Measurements from ENCODE around the gene NTM. TPM values are rescaled to one million over a fixed set of nuclear protein-coding genes. Genes with fewer than 3 reads are reported as not detected.

NTM gene
- total RNA-seq, 4 donors from 2014 or later, result 0.40 to 3.1 (median 2.1) TPM; not detected in 1

DNA sequence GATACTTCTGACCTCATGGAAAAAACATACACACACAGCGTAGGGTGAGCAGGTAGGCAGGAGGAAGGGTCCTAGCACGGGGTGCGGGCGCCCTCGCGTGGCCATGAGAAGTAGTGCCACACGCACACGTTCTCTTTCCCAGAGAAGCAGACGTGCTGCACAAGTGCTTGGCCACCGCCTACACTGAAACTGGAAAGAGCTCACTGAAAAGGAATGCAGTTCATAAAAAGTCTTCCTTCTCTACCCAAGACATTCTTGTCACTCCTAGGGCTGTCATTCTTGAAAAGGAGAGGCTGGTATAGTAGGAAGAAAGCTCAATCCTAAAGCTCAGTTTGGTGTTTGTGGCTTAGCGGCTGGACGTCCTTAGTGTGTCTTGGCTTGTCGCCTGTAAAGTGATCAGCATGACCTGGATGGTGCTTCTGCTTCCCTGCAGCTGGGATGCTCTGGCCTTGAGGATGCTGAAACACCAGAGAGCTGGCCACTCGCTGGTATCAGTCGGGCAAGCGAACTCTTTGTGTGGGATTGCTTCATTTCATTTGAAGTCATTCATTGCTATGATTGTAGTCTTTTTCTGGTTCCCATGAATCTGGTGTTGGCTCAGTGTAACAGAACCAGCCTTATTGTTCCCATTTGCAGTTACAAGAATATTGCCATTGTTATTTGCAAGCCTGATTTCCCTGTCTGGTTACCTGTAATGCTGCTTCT lies 303.8 kb downstream of the NTM start:
- peak; percentile 56 for DNase-seq
- peaks cover 0 to 4% (median 0%) of the 10 kb centered on the region in 4 donors for H3K4me1 ChIP-seq
- H3K36me3 ChIP-seq, result no peaks in the 10 kb centered on the region
- TF ChIP-seq, protein P1, sequence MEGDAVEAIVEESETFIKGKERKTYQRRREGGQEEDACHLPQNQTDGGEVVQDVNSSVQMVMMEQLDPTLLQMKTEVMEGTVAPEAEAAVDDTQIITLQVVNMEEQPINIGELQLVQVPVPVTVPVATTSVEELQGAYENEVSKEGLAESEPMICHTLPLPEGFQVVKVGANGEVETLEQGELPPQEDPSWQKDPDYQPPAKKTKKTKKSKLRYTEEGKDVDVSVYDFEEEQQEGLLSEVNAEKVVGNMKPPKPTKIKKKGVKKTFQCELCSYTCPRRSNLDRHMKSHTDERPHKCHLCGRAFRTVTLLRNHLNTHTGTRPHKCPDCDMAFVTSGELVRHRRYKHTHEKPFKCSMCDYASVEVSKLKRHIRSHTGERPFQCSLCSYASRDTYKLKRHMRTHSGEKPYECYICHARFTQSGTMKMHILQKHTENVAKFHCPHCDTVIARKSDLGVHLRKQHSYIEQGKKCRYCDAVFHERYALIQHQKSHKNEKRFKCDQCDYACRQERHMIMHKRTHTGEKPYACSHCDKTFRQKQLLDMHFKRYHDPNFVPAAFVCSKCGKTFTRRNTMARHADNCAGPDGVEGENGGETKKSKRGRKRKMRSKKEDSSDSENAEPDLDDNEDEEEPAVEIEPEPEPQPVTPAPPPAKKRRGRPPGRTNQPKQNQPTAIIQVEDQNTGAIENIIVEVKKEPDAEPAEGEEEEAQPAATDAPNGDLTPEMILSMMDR (IDR thresholded peaks at IDR 0.05), result peak; percentile 72 to 90 (median 89)
- TF ChIP-seq EP300 (IDR thresholded peaks at IDR 0.05; ENCODE audit: low read depth) (no peak), POLR2AphosphoS5 (IDR thresholded peaks at IDR 0.05) (no peak), POLR2A (IDR thresholded peaks at IDR 0.05) (no peak)
- intact Hi-C loops (cut with DNase I; ENCODE audit: low total_unique reads) (loop anchor here (5.0 kb wide), 2 partner anchors 607 to 752 kb away; no protein-coding TSS in a partner anchor), in situ Hi-C loops (cut with MboI; ENCODE audit: low pct_ligation_motif_present in 1 of 4, low pct_unique_long_range_greater_than_20kb in 1 of 4, low sequenced_read_pairs in 3 of 4) (loop anchor here in 3 of 4 donors (10.0 to 25.0 kb wide), 3 partner anchors 609 to 749 kb away; no protein-coding TSS in a partner anchor)
- no peaks in the 10 kb centered on the region for H3K27me3 ChIP-seq
- no peak overlapping the region for H3K4me3 ChIP-seq
- H3K27ac ChIP-seq, result no peak overlapping the region
- WGBS, 2 donors (ENCODE audit: low coverage in 1 of 2), result 0 to 27% methylated on average over 1 to 16 of the region's 16 CpGs
- H3K9me3 ChIP-seq, result no peaks in the 10 kb centered on the region

- intact Hi-C loops (cut with DNase I; ENCODE audit: low total_unique reads) (no loop called here), in situ Hi-C loops (cut with MboI; ENCODE audit: low pct_ligation_motif_present in 1 of 4, low pct_unique_long_range_greater_than_20kb in 1 of 4, low sequenced_read_pairs in 3 of 4) (loop anchor here in 2 of 4 donors (10.0 kb wide), 2 partner anchors 611 to 751 kb away; no protein-coding TSS in a partner anchor)
- 62 to 69% methylated on average over 6 to 11 of the region's 11 CpGs for whole genome bisulfite sequencing, 2 donors (ENCODE audit: low coverage in 1 of 2)
- H3K27me3 ChIP-seq, result no peaks in the 10 kb centered on the region
- H3K4me1 ChIP-seq, result peaks cover 0 to 4% (median 0%) of the 10 kb centered on the region in 4 donors
- H3K36me3 ChIP-seq, result no peaks in the 10 kb centered on the region
- H3K4me3 ChIP-seq, result no peak overlapping the region
- no peak for DNase-seq
- H3K27ac ChIP-seq, result no peak overlapping the region
- H3K9me3 ChIP-seq, result no peaks in the 10 kb centered on the region
- TF ChIP-seq, protein P1 (IDR thresholded peaks at IDR 0.05), result no peak
- TF ChIP-seq POLR2A (IDR thresholded peaks at IDR 0.05) (no peak), EP300 (IDR thresholded peaks at IDR 0.05; ENCODE audit: low read depth) (no peak), POLR2AphosphoS5 (IDR thresholded peaks at IDR 0.05) (no peak)
These were observed 304.9 kb downstream of the NTM start for GRCh38 chr11:131675121-131675888.

DNA sequence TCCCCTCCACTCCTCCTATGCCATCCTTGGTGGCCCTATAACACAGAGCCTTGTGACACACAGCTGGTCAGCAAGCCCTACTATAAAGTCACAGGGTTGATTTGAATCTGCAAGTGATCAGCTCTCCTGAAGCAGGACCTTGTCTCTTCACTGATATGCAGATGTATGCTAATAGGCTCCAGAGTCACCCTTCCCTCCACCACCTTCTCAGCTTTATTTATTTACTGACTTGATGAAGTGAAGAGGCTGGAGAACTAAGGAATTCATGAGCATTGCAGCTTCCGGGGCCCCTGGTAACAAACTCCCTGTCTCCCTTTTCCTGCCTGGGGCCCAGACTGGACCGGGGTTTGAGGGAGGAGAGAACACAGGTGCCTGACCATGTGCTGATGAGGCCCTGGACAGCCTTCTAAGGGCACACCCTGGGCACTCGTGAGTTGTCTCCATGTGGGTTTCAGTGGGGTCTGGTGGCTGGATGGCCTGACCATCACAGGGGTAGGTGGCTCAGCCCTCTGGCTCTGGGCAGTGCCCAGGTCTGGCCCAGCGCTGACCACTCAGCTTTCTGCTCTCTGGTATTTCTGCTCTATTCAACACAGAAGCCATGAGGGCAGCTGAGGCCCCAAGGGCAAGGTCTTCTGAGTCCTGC lies 307.5 kb downstream of the NTM start:
- 29 to 59% methylated on average over 2 to 4 of the region's 4 CpGs for WGBS, 2 donors (ENCODE audit: low coverage in 1 of 2)
- TF ChIP-seq POLR2AphosphoS5 (IDR thresholded peaks at IDR 0.05), result no peak
- no peak for TF ChIP-seq POLR2A (IDR thresholded peaks at IDR 0.05)
- TF ChIP-seq, protein P1 (IDR thresholded peaks at IDR 0.05), result no peak
- no peak for TF ChIP-seq EP300 (IDR thresholded peaks at IDR 0.05; ENCODE audit: low read depth)
- in situ Hi-C loops (cut with MboI; ENCODE audit: low pct_ligation_motif_present in 1 of 4, low pct_unique_long_range_greater_than_20kb in 1 of 4, low sequenced_read_pairs in 3 of 4), result loop anchor here in 2 of 4 donors (10.0 kb wide), 2 partner anchors 613 to 753 kb away; no protein-coding TSS in a partner anchor

More for the DNA sequence above, 307.5 kb downstream of the NTM start:
- Histone ChIP-seq H3K4me3 (no peak overlapping the region), H3K27ac (no peak overlapping the region), H3K4me1 (peaks cover 0 to 4% (median 0%) of the 10 kb centered on the region in 4 donors), H3K9me3 (no peaks in the 10 kb centered on the region), H3K27me3 (no peaks in the 10 kb centered on the region), H3K36me3 (no peaks in the 10 kb centered on the region)
- DNase-seq, result no peak
- intact Hi-C loops (cut with DNase I; ENCODE audit: low total_unique reads), result no loop called here

All from transverse colon (tissue), 4 donors.